ENCODE data around the gene PEA15.

PEA15 gene

GRCh38 chr1:160244209-160244608 lies 39.0 kb downstream of the PEA15 start:
- peaks cover 47% of the 10 kb centered on the region for H3K36me3 ChIP-seq (ENCODE audit: insufficient read depth, low read length)
- no peak overlapping the region for H3K27ac ChIP-seq (ENCODE audit: low read depth, low read length, poor library complexity, severe bottlenecking)
- H3K9me2 ChIP-seq (ENCODE audit: low read depth, low read length), result no peaks in the 10 kb centered on the region
- H3K4me2 ChIP-seq (ENCODE audit: low read length), result no peak overlapping the region
- no peaks in the 10 kb centered on the region for H4K20me1 ChIP-seq (ENCODE audit: insufficient read depth, low read length)
- no peaks in the 10 kb centered on the region for H3K9me3 ChIP-seq (ENCODE audit: low read length)
- no peak overlapping the region for H3K9ac ChIP-seq (ENCODE audit: low read length)
- H3K79me2 ChIP-seq (ENCODE audit: insufficient read depth, low read length), result peaks cover 24% of the 10 kb centered on the region
- no peaks in the 10 kb centered on the region for H3K4me1 ChIP-seq (ENCODE audit: insufficient read depth, low read length, severe bottlenecking)
- no peaks in the 10 kb centered on the region for H3K27me3 ChIP-seq (ENCODE audit: insufficient read depth, low read length)
- no peak for TF ChIP-seq EZH2 (IDR thresholded peaks at IDR 0.05; ENCODE audit: borderline replicate concordance, low read length)
- no peak for TF ChIP-seq CTCF (IDR thresholded peaks at IDR 0.05; ENCODE audit: low read length)
- no peak overlapping the region for H2AFZ ChIP-seq (ENCODE audit: low read length)
- no peak overlapping the region for H3K4me3 ChIP-seq (ENCODE audit: low read depth, low read length, poor library complexity, severe bottlenecking)
- H3F3A ChIP-seq (ENCODE audit: insufficient read depth, low read length), result no peaks in the 10 kb centered on the region

DNA sequence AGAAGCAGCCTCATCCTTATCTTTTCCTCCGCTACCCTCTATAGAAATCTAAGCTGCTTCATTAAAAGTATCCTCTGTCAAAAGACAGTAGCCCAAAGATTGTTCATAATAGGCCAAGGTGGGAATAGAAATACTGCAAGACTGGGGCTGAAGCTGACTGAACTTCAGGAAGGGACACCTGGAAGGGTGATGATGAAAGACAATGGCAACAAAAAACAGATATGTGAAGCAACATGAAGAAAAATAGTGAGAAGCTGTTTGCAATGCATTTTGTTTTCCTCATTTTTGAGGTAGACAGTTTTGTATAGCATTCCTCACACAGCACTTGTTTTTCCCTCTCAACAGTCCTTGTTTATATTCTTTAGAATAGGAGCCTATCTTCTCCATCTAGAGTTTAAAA lies 40.2 kb downstream of the PEA15 start:
- peaks cover 41% of the 10 kb centered on the region for H3K36me3 ChIP-seq (ENCODE audit: insufficient read depth, low read length)

DNA sequence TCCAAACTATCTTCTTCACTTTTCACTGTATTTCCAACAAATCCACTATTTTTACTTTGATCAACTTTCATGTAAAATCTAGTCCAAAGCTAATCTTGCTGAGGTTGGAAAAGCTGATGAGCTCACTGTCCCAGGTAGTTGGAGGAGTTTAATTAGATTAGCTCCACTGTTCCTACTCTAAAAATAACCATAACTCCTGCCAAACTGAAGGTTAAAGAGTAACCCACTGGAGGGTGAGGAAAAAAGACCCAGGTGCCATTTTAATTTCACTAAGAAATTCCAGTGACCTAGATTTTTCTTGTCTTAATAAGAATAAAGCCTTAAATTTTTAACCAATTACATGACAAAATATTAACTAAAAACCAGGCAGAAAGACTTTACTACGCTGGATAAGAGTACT lies 41.9 kb downstream of the PEA15 start:
- Histone ChIP-seq H3K9me2 (ENCODE audit: low read depth, low read length) (no peaks in the 10 kb centered on the region), H3K9ac (ENCODE audit: low read length) (no peak overlapping the region), H3K27me3 (ENCODE audit: insufficient read depth, low read length) (no peaks in the 10 kb centered on the region), H2AFZ (ENCODE audit: low read length) (no peak overlapping the region), H3K36me3 (ENCODE audit: insufficient read depth, low read length) (peaks cover 33% of the 10 kb centered on the region), H3K4me2 (ENCODE audit: low read length) (no peak overlapping the region), H3F3A (ENCODE audit: insufficient read depth, low read length) (no peaks in the 10 kb centered on the region), H3K27ac (ENCODE audit: low read depth, low read length, poor library complexity, severe bottlenecking) (no peak overlapping the region), H3K79me2 (ENCODE audit: insufficient read depth, low read length) (peaks cover 32% of the 10 kb centered on the region), H3K4me3 (ENCODE audit: low read depth, low read length, poor library complexity, severe bottlenecking) (no peak overlapping the region), H3K4me1 (ENCODE audit: insufficient read depth, low read length, severe bottlenecking) (no peaks in the 10 kb centered on the region), H4K20me1 (ENCODE audit: insufficient read depth, low read length) (peaks cover 2% of the 10 kb centered on the region; the same call in 1 of the 2 replicates), H3K9me3 (ENCODE audit: low read length) (no peaks in the 10 kb centered on the region)
- no peak for TF ChIP-seq CTCF (IDR thresholded peaks at IDR 0.05; ENCODE audit: low read length)
- no peak for TF ChIP-seq EZH2 (IDR thresholded peaks at IDR 0.05; ENCODE audit: borderline replicate concordance, low read length)

More for the DNA sequence above, 40.2 kb downstream of the PEA15 start:
- H3K79me2 ChIP-seq (ENCODE audit: insufficient read depth, low read length), result peaks cover 32% of the 10 kb centered on the region
- no peak overlapping the region for H3K4me3 ChIP-seq (ENCODE audit: low read depth, low read length, poor library complexity, severe bottlenecking)
- H2AFZ ChIP-seq (ENCODE audit: low read length), result no peak overlapping the region
- no peaks in the 10 kb centered on the region for H3K9me2 ChIP-seq (ENCODE audit: low read depth, low read length)
- TF ChIP-seq CTCF (IDR thresholded peaks at IDR 0.05; ENCODE audit: low read length) (no peak), EZH2 (IDR thresholded peaks at IDR 0.05; ENCODE audit: borderline replicate concordance, low read length) (no peak)
- no peak overlapping the region for H3K27ac ChIP-seq (ENCODE audit: low read depth, low read length, poor library complexity, severe bottlenecking)
- H3K4me1 ChIP-seq (ENCODE audit: insufficient read depth, low read length, severe bottlenecking), result no peaks in the 10 kb centered on the region
- H3K9me3 ChIP-seq (ENCODE audit: low read length), result no peaks in the 10 kb centered on the region
- no peak overlapping the region for H3K4me2 ChIP-seq (ENCODE audit: low read length)
- no peaks in the 10 kb centered on the region for H3K27me3 ChIP-seq (ENCODE audit: insufficient read depth, low read length)
- peaks cover 2% of the 10 kb centered on the region; the same call in 1 of the 2 replicates for H4K20me1 ChIP-seq (ENCODE audit: insufficient read depth, low read length)
- H3K9ac ChIP-seq (ENCODE audit: low read length), result no peak overlapping the region
- H3F3A ChIP-seq (ENCODE audit: insufficient read depth, low read length), result no peaks in the 10 kb centered on the region

Data from OCI-LY1 (cell line).